ENCODE measurements around the gene CNTNAP5.

DNA sequence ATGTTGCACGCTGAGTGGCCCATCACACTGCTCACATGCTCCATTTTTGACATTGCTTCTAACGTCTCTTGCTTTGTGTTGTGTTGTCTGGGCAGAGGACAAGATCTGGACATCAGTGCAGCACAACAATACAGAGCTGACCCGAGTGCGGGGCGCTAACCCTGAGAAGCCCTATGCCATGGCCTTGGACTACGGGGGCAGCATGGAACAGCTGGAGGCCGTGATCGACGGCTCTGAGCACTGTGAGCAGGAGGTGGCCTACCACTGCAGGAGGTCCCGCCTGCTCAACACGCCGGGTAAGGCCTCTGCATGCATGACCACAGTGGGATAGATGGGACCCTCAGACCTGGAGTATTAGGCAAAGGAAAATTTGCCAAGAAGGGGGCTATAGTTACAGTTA is 622.6 kb downstream of the CNTNAP5 start:
- TF ChIP-seq, protein P1, sequence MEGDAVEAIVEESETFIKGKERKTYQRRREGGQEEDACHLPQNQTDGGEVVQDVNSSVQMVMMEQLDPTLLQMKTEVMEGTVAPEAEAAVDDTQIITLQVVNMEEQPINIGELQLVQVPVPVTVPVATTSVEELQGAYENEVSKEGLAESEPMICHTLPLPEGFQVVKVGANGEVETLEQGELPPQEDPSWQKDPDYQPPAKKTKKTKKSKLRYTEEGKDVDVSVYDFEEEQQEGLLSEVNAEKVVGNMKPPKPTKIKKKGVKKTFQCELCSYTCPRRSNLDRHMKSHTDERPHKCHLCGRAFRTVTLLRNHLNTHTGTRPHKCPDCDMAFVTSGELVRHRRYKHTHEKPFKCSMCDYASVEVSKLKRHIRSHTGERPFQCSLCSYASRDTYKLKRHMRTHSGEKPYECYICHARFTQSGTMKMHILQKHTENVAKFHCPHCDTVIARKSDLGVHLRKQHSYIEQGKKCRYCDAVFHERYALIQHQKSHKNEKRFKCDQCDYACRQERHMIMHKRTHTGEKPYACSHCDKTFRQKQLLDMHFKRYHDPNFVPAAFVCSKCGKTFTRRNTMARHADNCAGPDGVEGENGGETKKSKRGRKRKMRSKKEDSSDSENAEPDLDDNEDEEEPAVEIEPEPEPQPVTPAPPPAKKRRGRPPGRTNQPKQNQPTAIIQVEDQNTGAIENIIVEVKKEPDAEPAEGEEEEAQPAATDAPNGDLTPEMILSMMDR (IDR thresholded peaks at IDR 0.05) = no peak
- TF ChIP-seq POLR2A (IDR thresholded peaks at IDR 0.05) = no peak
